Nephron progenitor cell (in vitro differentiated cells): ENCODE measurements around the gene NFRKB.
"Not testable (repeated sequence)": the region's sequence is repeated elsewhere in the genome, so short reads cannot be mapped to it uniquely, and the experiment has no call there.

ENCODE experiments used
- DNase-seq: peaks from one replicate; pipeline ENCODE4 v3.0.0; 2021
- H3K27ac Mint-ChIP-seq: 2 replicates; pipeline ENCODE4 v1.8.0; 2021; ENCODE audit warnings: mild to moderate bottlenecking, moderate library complexity, mixed read lengths
- H3K27me3 Mint-ChIP-seq: 2 replicates; pipeline ENCODE4 v1.8.0; 2021; ENCODE audit warnings: mild to moderate bottlenecking, low read depth, mixed read lengths; ENCODE audit not compliant: poor library complexity
- H3K36me3 Mint-ChIP-seq: 2 replicates; pipeline ENCODE4 v1.8.0; 2021; ENCODE audit warnings: low read depth, mixed read lengths
- H3K4me1 Mint-ChIP-seq: 2 replicates; pipeline ENCODE4 v1.8.0; 2021; ENCODE audit warnings: mixed read lengths
- H3K4me3 Mint-ChIP-seq: 2 replicates; pipeline ENCODE4 v1.8.0; 2021; ENCODE audit warnings: mild to moderate bottlenecking, moderate library complexity, mixed read lengths
- H3K9me3 Mint-ChIP-seq: 2 replicates; pipeline ENCODE4 v1.8.0; 2021; ENCODE audit warnings: mild to moderate bottlenecking, moderate library complexity, mixed read lengths
- CTCF ChIP-seq: fragments of 200-600 bp; sonication (generic); IDR thresholded peaks from 2 replicates; pipeline ENCODE4 v1.5.0; 2021; ENCODE audit warnings: antibody characterized with exemption

Gene NFRKB

GRCh38 chr11:129854232-129854805, 41.1 kb downstream of the NFRKB start:
- peaks cover 4% of the 10 kb centered on the region for H3K27me3 Mint-ChIP-seq
- H3K36me3 Mint-ChIP-seq: peaks cover 3% of the 10 kb centered on the region
- no peak overlapping the region for H3K4me3 Mint-ChIP-seq
- no peak for DNase-seq
- H3K27ac Mint-ChIP-seq: no peak overlapping the region
- H3K9me3 Mint-ChIP-seq: no peaks in the 10 kb centered on the region
- TF ChIP-seq CTCF: no peak
- no peaks in the 10 kb centered on the region for H3K4me1 Mint-ChIP-seq

- H3K27ac Mint-ChIP-seq: no peak overlapping the region
- TF ChIP-seq CTCF: no peak
These were observed 41.7 kb downstream of the NFRKB start for GRCh38 chr11:129853518-129854231.

GRCh38 chr11:129852125-129852740, 43.1 kb downstream of the NFRKB start:
- H3K9me3 Mint-ChIP-seq: no peaks in the 10 kb centered on the region
- peaks cover 6% of the 10 kb centered on the region for H3K27me3 Mint-ChIP-seq
- H3K27ac Mint-ChIP-seq: peak overlapping the region; percentile 91
- DNase-seq: no peak
- H3K36me3 Mint-ChIP-seq: no peaks in the 10 kb centered on the region
- no peak overlapping the region for H3K4me3 Mint-ChIP-seq
- H3K4me1 Mint-ChIP-seq: peaks cover under 1% of the 10 kb centered on the region
- no peak for TF ChIP-seq CTCF

More at GRCh38 chr11:129853518-129854231, 41.7 kb downstream of the NFRKB start:
- no peak for DNase-seq
- Mint-ChIP-seq H3K9me3 (no peaks in the 10 kb centered on the region), H3K4me3 (no peak overlapping the region), H3K27me3 (peaks cover 5% of the 10 kb centered on the region), H3K4me1 (no peaks in the 10 kb centered on the region), H3K36me3 (no peaks in the 10 kb centered on the region)

- Mint-ChIP-seq H3K36me3 (no peaks in the 10 kb centered on the region), H3K4me1 (peaks cover 9% of the 10 kb centered on the region), H3K9me3 (no peaks in the 10 kb centered on the region), H3K27me3 (peaks cover 6% of the 10 kb centered on the region), H3K27ac (no peak overlapping the region), H3K4me3 (no peak overlapping the region)
- no peak for DNase-seq
- no peak for TF ChIP-seq CTCF
These were observed 45.8 kb downstream of the NFRKB start for GRCh38 chr11:129849447-129850130.

- peaks cover 16% of the 10 kb centered on the region for H3K27me3 Mint-ChIP-seq
- not testable (repeated sequence) for H3K36me3 Mint-ChIP-seq, DNase-seq, H3K4me1 Mint-ChIP-seq, H3K27ac Mint-ChIP-seq, H3K4me3 Mint-ChIP-seq, H3K9me3 Mint-ChIP-seq
These were observed 48.0 kb downstream of the NFRKB start for GRCh38 chr11:129847361-129847760.
